HG02840 (cell line): ENCODE data around the gene CCDC102A.
"Not testable (repeated sequence)": the region's sequence is repeated elsewhere in the genome, so short reads cannot be mapped to it uniquely, and the experiment has no call there.

Experiments
- ATAC-seq: cut with Tn5 transposase; IDR thresholded peaks from one replicate; pipeline ENCODE4 v1.9.1; 2021; ENCODE audit warnings: mild to moderate bottlenecking, moderate library complexity, moderate number of reproducible peaks; ENCODE audit not compliant: unreplicated experiment, low FRiP score

Gene CCDC102A

DNA sequence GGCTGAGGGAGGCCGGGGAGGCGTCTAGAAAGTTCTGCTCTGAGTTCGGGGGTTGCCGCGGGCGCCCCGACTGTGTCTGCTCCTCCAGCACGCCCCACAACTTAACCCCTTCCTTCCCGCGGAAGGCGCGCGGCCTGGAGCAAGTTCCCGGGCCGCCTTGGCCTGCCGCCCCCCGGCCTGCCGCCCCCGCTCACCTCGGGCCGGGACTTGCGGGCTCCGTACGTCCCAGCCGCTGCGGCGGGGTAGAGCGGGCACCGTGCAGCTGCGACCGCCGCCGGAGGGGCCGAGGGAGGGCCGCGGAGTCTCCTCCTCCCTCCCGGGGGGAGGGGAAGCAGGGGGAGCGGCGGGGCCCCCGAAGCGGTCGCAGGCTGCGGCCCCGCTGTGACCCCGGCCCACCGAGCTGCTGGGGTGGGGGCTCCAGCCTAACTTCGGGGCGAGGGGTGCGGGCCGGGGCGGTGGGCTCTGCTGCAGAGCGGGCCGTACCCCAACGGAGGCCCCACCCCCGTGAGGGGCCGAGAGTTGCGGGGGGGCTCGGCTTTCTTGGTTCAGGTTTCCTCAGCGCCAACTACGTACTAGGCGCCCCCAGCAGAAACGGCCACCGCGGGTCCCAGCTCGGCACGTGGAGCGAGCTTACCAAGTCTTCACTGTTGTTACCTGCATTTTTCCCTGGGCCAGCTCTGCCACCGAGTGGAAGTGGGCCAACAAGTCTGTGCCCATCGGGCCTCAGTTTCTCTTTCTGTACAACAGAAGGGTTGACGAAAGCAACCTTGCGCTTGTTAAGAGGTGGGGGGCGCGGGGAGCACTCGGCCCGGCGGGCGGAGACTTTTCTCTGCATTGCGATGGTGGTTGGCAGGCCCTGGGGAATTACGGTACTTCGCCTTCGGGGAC is at the start of gene CCDC102A:
TSS of gene CCDC102A (minus strand) at position 266 of the 888 bp plus-strand sequence. CDS start 7,394 bp downstream, outside the sequence.
- ATAC-seq, result peak; percentile 22

DNA sequence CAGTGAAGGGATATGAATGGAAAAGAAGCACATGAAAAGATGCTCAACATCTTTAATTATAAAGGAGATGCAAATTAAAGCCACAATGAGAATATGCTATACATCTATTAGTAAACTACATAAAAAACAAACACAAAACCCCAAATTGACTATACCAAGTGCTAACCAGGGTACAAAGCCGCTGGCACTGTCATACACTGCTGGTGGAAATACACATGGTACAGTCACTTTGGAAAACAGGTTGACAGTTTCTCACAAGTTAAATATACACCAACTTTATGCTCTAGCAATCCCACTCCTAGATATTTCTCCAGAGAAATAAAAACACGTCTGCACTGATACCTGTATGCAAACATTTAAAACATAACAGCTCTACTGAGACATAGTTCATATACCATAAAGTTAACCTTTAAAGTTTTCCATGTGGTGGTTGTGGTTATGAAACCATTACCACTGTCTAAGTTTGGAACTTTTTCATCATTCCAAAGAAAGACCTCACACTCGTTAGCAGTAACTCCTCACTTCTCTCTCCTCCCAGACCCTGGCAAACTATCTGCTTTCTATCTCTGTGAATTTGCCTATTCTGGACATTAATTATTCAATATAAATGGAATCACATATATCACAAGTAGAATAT is 48.8 kb upstream of the CCDC102A start:
- ATAC-seq, result no peak

DNA sequence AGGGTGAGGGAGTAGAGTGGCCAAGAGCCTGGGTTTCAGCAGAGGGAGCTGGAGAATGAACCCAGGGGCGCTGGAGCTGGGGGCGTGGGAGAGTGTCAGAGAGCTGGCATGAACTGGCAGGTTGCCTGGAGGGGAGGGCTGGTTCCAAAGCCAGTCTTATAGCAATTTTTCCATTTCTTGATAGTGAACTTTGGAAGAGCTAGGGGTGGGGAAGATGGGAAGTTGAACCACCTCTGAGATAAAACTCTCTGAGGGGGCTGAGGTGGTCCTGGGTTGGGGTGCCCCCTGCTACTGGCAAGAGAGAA is 42.9 kb upstream of the CCDC102A start:
- ATAC-seq, result no peak

DNA sequence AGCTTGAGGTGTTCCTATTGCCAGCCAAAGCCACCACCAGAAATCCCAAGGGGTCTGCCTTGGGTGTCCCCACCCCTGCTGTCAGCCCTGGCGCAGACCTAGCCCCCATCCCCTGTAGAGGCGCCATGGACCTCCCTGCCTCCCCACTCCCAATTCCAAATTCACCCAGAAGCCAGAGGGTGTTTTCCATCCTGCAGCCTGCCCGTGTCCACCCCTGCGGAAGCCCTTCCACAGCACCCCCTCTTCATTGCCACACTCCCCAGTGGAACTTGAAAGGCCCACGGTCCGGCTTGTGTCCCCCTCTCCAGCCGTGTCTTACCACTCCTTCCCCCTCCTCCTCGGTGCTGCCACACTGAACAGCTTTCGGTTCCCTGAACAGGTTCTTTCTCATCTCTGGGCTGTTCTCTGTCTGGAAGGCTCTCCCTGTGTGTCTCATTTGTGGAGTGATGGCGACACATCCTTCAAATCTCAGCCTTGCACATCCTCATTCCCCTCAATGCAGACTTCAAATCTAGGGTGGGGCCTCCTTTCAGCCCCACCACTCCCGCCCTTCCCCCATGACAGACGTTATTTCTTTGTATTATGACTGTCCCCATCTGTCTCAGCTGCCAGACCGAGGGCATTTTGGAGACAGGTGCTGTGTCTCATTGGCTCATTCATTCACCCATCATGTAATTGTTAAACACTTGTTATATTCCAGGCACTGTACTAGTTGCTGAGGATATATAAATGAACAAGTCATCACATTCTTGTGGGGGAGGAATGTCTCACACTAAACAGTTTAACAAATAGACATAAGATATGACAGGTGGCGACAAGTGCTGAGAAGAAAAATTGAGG is 42.4 kb upstream of the CCDC102A start:
- ATAC-seq, result no peak

DNA sequence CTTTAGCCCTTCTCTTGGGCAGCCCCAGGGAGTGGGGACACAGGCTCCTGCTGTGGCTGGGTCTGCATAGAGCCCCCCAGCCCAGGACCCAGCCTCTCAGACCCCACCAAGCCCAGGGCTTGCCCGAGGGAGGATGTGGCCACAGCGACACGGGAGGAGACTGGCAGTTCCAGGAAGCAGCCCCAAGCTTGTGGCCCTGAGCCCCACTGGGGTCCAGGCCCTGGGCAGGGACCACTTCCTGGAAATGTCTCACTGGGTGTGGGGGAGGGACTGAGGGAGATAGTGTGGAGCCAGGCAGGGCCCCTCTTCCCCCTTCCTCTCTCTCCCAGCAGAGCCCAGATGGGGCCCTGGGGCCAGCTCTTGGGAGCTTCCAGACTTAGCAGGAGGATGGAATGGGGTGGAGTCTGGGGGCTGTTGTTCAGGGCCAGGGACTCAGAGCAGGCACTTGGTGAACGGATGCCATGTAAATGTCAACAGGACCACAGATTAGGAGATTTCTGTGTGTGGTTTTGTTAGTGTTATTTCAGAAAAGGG is 41.4 kb upstream of the CCDC102A start:
- ATAC-seq, result no peak

DNA sequence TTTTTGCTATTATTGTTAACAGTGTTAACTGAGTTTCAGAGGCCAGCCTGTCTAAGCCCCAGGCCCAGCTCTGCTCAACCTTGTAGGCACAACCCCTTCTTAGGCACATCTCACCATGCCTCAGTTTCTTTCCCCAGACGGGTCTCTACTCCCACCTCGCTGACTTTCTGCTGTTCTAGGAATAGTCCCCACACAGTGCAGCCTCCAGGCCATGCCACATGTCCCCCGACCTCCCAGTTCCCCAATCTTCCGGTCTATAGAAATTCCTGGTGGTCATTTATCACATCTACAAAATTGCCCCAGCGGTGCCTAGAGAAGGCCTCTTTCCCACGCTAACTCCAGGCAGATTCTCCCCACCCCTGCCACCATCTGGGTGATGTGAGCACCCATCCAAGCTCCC is 40.8 kb upstream of the CCDC102A start:
- no peak for ATAC-seq

DNA sequence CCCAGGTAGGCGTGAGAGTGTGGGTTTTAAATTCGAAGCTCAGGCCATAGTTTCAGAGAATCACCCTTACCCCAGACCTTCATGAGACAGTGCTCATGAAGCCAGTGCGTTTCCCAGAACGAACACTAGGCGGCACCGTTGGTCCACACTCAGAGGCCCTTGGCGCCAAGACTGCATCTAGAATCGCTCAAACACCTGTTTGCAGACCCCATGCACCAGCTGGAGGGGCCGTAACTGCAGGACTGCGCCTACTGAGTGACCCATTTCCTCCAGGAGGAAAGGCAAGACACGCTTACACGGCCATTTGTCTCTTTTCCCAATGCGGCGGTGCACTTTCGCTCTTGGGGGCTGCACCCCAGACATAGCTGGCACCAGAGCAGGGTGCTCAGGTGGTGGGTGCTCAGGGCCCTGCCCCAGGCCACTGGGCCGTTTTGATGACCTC is 40.1 kb upstream of the CCDC102A start:
- ATAC-seq, result no peak

DNA sequence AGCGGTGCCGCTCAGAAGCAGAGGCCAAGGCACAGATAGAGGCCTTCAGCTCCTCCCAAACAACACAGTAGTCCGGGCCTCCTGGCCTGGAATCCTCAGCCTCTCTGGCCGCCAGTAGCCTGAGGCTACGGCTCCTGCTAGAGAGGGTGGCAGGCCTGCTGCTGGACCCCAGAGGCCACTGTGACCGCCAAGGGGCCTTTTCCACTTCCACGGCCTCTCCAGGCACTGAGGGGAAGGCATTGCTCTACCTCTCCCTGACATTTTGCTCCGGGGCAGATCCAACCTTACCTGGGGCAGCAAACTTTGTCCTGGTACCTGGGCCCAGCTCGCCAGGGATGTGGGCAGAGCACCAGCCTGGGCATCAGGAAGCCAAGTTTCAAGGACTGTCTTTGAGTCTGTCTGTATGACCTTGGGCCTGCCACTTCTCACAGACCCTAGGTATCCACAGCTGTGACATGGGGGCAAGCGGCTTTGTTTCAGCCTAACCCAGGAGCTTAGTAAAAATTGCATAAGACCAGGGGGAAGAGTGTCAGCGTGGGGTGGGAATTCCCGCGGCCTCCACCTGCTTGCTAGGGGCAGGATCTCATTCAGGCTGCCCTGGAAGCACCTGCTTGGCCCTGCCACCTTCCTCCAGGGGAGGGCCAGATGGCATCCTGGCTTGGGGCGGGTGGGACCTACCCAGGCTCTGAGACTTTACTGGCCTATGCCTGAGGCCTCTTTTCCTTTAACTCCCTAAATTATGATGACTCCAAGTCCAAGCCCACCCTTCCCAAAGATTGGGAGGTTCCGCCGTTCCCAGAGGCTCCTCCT is 39.3 kb upstream of the CCDC102A start:
- no peak for ATAC-seq

DNA sequence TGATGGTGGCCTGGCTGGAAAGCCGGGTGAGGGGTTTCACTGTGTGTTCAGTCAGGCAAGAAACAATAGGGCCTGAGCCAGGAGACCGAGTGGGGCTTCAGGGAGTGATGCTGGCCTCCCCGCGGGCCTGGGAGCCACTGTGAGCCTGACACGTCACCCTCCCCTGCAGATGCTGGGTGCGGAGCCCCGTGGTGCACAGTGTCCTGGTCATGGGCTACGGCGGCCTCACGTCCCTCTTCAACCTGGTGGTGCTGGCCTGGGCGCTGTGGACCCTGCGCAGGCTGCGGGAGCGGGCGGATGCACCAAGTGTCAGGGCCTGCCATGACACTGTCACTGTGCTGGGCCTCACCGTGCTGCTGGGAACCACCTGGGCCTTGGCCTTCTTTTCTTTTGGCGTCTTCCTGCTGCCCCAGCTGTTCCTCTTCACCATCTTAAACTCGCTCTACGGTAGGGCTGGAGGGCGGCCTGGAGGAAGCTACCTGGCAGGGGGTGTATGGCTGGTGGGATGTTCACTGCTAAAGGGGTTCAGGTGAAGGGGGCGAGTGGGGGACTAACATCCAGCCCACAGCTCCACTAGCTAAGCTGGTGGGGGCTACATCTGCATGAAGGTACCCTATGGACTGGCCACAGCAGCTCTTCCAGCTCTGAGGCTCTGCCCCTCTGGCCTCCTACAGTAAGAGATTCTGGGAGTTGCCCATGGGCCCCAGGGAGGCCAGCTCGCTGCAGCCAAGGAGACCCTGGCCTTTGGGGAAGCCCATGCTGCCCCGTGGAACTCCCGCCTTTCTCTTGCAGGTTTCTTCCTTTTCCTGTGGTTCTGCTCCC is 38.5 kb upstream of the CCDC102A start:
- no peak for ATAC-seq

DNA sequence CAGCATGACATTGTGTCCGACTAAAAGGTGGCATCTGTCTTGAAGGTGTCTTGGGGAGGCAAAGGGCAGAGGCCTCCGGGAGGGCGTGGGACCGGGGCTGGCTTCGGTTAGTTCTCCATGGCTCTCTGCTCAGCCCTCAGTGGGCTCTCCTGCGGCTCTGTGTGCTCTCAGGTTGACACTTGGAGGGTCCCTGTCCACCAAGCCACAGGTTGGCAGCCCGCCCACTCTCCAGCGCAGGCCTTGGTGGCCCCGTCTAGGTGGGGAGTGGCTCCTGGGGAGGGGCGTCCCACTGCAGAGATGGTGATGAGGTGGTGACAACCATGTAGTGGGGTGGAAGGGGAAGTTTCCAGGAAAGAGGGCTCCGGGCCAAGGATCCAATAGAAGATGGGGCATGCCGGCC is 37.7 kb upstream of the CCDC102A start:
- ATAC-seq, result no peak

DNA sequence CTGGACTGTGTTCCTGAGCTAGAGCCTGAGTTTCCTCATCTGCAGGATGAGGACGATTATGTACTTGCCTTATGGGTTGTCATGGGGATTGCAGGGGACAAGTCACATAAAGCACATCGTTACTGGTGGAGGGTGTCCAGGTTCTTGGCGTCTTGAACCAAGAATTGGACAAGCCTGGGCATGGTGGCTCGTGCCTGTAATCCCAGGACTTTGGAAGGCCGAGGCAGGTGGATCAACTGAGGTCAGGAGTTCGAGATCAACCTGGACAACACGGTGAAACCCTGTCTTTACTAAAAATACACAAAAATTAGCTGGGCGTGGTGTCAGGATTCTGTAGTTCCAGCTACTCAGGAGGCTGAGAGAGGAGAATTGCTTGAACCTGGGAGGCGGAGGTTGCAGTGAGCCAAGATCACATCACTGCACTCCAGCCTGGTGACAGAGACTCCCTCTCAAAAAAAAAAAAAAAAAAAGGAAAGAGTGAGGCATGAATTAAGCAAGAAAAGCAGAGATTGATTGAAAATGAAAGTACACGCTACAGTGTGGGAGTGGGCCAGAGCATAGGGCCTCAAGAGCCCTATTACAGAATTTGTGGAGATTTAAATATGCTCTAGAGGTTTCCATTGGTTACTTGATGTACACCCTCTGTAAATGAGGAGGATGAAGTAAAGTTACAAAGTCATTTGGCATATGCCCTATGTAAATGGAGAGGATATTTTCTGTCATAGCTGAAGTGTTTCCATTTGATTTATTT is 36.8 kb upstream of the CCDC102A start:
- no peak for ATAC-seq

DNA sequence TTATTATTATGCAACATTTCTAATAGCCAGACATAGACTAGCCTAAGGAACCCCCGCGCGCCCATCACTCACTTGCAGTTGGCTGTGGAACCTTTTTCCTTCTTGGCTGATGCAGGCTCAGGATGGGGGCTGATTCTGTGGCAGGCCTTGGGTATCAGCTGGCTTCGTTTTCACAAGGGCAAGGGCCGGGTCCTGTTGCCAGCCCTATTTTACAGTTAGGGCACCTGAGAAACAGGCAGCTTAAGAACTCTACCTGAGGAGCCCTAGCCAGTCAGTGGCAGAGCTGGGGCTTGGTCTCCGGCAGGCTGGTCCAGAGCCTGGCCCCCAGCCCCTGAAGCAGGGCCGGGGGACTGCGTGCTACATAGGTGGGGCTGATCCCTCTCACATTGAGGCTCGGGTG is 34.7 kb upstream of the CCDC102A start:
- no peak for ATAC-seq

DNA sequence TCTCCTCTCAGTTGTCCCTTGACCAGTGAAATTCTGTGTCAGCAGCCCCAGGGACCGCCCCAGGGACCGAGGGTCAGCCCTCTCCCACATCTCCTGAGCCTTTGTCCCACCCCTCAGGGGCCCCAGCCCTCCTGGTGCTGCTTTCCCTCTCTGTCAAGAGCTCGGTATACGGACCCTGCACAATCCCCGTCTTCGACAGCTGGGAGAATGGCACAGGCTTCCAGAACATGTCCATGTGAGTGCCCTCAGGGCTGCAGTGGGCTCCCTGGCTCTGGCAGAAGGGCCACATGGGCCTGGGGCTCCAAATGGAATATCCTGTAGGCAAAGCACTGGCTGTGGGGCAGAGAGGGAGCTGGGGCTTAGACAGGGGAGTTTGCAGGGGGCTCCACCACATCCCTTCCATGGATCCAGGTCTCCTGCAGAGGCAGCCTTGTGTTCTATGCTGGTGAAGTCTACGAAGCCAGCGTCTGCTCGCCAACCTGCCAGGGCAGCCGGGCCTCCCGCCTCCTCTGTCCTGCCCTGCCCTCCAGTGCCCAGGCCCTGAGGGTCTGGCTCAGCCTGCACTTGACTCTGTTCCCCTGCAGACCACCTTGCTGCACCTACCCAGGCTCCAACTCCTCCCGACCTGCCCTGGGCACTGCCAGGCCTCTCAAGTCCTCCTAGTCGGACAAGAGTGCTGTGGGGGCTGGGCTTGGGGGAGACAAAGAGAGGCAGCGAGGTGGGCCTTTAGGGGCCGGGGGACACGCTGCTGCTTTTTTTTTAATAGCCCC is 34.1 kb upstream of the CCDC102A start:
- ATAC-seq, result no peak

DNA sequence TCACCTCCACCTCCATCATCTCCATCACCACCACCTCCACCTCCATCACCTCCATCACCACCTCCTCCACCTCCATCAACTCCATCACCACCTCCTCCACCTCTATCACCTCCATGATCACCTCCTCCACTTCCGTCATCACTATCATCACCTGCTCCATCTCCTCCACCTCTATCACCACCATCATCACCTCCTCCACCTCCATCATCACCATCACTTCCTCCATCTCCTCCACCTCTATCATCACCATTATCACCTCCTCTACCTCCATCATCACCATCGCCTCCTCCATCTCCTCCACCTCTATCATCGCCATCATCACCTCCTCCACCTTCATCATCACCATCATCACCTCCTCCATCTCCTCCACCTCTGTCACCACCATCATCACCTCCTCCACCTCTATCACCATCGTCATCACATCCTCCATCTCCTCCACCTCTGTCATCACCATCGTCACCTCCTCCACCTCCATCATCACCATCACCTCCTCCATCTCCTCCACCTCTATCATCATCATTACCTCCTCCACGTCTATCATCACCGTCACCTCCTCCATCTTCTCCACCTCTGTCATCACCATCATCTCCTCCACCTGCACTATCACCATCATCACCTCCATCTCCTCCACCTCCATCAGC is 33.1 kb upstream of the CCDC102A start:
- no peak for ATAC-seq

DNA sequence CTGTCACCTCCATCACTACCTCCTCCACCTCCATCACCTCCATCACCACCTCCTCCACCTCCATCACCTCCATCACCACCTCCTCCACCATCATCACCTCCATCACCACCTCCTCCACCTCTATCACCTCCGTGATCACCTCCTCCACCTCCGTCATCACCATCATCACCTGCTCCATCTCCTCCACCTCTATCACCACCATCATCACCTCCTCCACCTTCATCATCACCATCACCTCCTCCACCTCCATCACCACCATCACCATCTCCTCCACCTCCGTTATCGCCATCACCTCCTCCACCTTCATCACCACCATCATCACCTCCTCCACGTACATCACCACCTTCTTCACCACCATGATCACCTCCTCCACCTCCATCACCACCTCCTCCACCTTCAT is 32.4 kb upstream of the CCDC102A start:
- not testable (repeated sequence) for ATAC-seq

DNA sequence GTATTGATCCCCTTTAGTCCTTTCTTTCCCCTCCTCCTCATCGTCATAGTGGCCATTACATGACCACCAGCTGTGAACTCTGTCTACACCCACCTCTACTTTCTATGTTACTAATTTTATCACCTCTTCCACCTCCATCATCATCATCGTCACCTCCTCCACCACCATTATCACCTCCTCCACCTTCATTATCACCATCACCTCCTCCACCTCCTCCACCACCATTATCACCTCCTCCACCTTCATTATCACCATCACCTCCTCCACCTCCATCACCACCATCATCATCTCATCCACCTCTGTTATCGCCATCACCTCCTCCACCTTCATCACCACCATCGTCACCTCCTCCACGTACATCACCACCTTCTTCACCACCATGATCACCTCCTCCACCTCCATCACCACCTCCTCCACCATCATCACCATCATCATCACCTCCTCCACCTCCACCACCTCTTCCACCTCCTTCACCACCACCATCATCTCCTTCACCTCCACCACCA is 31.9 kb upstream of the CCDC102A start:
- no peak for ATAC-seq

DNA sequence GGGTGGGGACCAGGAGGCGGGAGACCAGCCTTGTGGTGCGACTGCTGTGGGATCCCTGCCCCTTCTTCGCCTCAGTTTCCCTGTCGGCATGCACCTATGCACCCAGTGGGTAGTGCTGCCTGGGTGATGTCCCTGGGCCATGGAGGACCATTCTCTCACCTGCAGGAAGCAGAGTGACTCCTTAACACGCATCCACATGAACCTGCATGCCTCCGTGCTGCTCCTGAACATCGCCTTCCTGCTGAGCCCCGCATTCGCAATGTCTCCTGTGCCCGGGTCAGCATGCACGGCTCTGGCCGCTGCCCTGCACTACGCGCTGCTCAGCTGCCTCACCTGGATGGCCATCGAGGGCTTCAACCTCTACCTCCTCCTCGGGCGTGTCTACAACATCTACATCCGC is 31.3 kb upstream of the CCDC102A start:
- no peak for ATAC-seq
